Measurements from ENCODE around the gene DNAJA2.

DNA sequence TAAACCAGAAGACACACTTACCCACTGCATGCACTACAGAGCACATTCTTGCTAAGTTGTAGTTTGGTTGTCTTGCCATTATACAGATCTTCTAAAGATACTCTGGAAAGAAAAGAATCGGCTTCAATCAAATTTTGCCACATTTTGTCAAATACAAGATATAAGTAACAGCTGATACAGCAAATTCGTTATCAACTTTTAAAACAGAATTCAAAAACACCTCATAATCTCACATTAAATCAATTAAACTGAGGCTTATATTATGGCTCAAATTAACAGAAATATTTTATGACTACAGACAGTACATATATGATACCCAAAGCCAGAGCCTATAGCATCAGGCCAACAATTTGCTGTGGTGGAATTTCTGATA lies 5.4 kb downstream of the DNAJA2 start:
- TF ChIP-seq, protein P1, sequence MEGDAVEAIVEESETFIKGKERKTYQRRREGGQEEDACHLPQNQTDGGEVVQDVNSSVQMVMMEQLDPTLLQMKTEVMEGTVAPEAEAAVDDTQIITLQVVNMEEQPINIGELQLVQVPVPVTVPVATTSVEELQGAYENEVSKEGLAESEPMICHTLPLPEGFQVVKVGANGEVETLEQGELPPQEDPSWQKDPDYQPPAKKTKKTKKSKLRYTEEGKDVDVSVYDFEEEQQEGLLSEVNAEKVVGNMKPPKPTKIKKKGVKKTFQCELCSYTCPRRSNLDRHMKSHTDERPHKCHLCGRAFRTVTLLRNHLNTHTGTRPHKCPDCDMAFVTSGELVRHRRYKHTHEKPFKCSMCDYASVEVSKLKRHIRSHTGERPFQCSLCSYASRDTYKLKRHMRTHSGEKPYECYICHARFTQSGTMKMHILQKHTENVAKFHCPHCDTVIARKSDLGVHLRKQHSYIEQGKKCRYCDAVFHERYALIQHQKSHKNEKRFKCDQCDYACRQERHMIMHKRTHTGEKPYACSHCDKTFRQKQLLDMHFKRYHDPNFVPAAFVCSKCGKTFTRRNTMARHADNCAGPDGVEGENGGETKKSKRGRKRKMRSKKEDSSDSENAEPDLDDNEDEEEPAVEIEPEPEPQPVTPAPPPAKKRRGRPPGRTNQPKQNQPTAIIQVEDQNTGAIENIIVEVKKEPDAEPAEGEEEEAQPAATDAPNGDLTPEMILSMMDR (IDR thresholded peaks at IDR 0.05; ENCODE audit: low read depth, low read length, poor library complexity, severe bottlenecking): no peak
- TF ChIP-seq EZH2phosphoT487 (IDR thresholded peaks at IDR 0.05; ENCODE audit: borderline replicate concordance, low read length): no peak

Measured in DOHH2 (cell line).